ENCODE measurements around the gene MT1H. TPM values are rescaled to one million over a fixed set of nuclear protein-coding genes. Genes with fewer than 3 reads are reported as not detected.

The MT1H gene
- total and polyA plus RNA-seq, 9 of the 15 experiments (the other 6 are each of a cell fraction or from before 2014, with no cell fraction given): 0.13 to 0.37 TPM; not detected in 7

DNA sequence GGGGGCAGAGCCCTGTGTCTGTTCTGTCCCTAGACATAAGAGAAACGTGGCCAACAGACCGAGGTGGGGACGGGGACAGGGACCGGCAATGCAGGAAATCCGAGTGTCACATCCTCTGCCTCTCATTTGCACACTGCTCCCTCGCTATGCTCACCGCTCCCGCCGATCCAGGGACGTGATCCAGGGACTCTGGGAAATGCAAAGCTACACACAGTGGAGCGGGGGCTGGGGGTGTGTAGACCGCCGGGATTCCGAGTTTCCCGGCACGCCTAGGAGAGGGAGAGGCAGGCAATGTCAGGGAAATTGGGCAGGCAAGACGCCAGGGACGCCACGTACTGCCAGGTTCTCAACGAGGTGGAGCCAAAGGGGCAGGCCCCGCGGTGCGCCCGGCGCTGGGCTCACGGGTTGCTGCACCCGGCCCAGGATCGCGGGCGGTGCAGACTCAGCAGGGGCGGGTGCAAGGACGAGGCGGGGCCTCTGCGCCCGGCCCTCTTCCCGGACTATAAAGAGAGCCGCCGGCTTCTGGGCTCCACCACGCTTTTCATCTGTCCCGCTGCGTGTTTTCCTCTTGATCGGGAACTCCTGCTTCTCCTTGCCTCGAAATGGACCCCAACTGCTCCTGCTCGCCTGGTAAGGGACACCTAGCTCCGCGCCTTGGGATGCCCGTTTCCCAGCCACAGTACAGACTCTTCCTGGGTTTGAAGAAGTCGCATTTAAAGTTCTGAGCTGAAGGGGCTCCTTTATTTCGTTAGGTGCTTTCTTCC, 12.5 kb downstream of the MT1H start, which contains the start of gene MT1X (continued):
- TF ChIP-seq, protein P1, sequence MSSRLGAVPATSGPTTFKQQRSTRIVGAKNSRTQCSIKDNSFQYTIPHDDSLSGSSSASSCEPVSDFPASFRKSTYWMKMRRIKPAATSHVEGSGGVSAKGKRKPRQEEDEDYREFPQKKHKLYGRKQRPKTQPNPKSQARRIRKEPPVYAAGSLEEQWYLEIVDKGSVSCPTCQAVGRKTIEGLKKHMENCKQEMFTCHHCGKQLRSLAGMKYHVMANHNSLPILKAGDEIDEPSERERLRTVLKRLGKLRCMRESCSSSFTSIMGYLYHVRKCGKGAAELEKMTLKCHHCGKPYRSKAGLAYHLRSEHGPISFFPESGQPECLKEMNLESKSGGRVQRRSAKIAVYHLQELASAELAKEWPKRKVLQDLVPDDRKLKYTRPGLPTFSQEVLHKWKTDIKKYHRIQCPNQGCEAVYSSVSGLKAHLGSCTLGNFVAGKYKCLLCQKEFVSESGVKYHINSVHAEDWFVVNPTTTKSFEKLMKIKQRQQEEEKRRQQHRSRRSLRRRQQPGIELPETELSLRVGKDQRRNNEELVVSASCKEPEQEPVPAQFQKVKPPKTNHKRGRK (tag; IDR thresholded peaks at IDR 0.05): no peak
- no peak for TF ChIP-seq E2F3 (CRISPR knock-in tag; IDR thresholded peaks at IDR 0.05)
- no peak for TF ChIP-seq THRAP3 (IDR thresholded peaks at IDR 0.05; ENCODE audit: borderline replicate concordance)
- TF ChIP-seq GTF2A2 (tag; IDR thresholded peaks at IDR 0.05): peak; percentile 69; the same call in 1 of the 2 replicates
- peak; percentile 59; the same call in 1 of the 2 replicates for TF ChIP-seq PHF8 (IDR thresholded peaks at IDR 0.05; ENCODE audit: borderline replicate concordance, low read length)
- TF ChIP-seq, protein P2, sequence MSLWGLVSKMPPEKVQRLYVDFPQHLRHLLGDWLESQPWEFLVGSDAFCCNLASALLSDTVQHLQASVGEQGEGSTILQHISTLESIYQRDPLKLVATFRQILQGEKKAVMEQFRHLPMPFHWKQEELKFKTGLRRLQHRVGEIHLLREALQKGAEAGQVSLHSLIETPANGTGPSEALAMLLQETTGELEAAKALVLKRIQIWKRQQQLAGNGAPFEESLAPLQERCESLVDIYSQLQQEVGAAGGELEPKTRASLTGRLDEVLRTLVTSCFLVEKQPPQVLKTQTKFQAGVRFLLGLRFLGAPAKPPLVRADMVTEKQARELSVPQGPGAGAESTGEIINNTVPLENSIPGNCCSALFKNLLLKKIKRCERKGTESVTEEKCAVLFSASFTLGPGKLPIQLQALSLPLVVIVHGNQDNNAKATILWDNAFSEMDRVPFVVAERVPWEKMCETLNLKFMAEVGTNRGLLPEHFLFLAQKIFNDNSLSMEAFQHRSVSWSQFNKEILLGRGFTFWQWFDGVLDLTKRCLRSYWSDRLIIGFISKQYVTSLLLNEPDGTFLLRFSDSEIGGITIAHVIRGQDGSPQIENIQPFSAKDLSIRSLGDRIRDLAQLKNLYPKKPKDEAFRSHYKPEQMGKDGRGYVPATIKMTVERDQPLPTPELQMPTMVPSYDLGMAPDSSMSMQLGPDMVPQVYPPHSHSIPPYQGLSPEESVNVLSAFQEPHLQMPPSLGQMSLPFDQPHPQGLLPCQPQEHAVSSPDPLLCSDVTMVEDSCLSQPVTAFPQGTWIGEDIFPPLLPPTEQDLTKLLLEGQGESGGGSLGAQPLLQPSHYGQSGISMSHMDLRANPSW (CRISPR knock-in tag; IDR thresholded peaks at IDR 0.05): no peak
- no peak for TF ChIP-seq YY1 (IDR thresholded peaks at IDR 0.05; ENCODE audit: borderline replicate concordance in 1 of 3, control insufficient read depth in 1 of 3, extremely low read depth in 1 of 3, insufficient read depth in 3 of 3, insufficient read length in 1 of 3, insufficient replicate concordance in 2 of 3, low read depth in 1 of 3, low read length in 2 of 3)
- TF ChIP-seq, protein P3, sequence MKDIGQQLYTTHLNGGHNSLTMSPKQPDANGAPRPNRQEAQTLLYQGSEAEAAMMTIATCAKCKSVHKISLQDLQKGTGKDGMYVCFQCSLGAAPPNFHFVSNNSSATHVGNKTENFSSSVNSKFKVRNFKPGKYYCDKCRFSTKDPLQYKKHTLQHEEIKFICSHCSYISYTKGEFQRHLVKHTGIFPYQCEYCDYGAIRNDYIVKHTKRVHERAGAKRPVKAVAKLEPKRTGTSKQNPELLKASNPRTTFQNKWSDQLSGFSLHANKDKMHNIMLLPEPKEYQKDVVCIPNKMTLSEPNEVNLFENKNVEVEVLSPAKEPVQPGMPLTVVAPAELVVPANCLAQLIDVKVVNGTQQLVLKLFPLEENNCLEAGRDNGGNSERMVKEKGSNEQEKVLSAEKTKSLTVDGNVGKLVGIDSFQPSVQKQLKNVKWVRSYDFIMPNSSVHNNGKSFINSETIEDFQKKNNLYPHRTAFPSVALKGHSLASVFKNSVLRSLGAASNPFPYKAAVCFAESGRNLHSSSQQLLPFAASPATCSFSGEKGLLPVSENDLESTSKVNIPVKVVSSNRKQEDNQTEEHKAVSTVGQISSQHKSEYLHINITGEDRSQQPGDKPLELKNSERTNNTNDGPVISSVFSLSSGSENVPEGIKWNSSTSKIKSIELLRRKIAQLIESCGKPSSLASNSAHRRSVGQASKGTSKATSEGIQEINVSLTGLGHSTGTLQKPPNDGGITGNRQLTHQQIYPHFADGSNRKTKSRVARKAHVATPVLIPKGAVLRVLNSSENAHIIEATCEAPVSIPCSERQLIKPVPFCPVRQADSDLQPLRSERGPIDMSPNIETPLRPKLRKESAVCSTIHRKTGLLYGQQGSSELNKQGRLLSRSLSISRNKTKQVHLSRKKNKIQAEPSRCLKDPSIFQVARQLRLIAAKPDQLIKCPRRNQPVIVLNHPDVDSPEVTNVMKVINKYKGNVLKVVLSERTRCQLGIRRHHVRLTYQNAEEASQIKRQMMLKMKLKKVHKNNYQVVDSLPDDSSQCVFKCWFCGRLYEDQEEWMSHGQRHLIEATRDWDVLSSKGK (CRISPR knock-in tag; IDR thresholded peaks at IDR 0.05): no peak
- TF ChIP-seq POLR2H (tag; IDR thresholded peaks at IDR 0.05; ENCODE audit: low read depth): no peak; the same call in none of the 2 replicates
- TF ChIP-seq YBX1 (IDR thresholded peaks at IDR 0.05): no peak
- TF ChIP-seq ETV6 (IDR thresholded peaks at IDR 0.05; ENCODE audit: borderline replicate concordance in 1 of 2, low read depth in 2 of 2, low read length in 1 of 2): no peak
- no peak for TF ChIP-seq ETV6 (CRISPR knock-in tag; IDR thresholded peaks at IDR 0.05; ENCODE audit: borderline replicate concordance)
- no peak for TF ChIP-seq GABPA (tag; conservative IDR thresholded peaks at IDR 0.05; ENCODE audit: low read depth)
- TF ChIP-seq SRSF1 (IDR thresholded peaks at IDR 0.05; ENCODE audit: low read depth, low read length): no peak
- TF ChIP-seq, protein P4, sequence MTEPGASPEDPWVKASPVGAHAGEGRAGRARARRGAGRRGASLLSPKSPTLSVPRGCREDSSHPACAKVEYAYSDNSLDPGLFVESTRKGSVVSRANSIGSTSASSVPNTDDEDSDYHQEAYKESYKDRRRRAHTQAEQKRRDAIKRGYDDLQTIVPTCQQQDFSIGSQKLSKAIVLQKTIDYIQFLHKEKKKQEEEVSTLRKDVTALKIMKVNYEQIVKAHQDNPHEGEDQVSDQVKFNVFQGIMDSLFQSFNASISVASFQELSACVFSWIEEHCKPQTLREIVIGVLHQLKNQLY (CRISPR knock-in tag; conservative IDR thresholded peaks at IDR 0.05): no peak
- TF ChIP-seq JUNB (CRISPR knock-in tag; conservative IDR thresholded peaks at IDR 0.05): no peak
- no peak for TF ChIP-seq CHD4 (IDR thresholded peaks at IDR 0.05; ENCODE audit: insufficient read depth, insufficient replicate concordance, low read depth, low read length, poor library complexity, severe bottlenecking)

All from K562 (cell line).